PC-3 (cell line): ENCODE results near the gene PIKFYVE. TPM values are rescaled to one million over a fixed set of nuclear protein-coding genes. Genes with fewer than 3 reads are reported as not detected.

Experiments
- ATAC-seq: fragments of 200-7000 bp; cut with Tn5 transposase; 2 replicates; pipeline ENCODE4 v1.9.1; 2020; ENCODE audit warnings: mild to moderate bottlenecking, moderate library complexity
- BruUV-seq: library from RNA; stranded (reverse); fragments of 400-500 nt; replicated peaks from 2 replicates; lab custom pipeline; 2021; lab: Mats Ljungman, UMichigan
- CTCF ChIA-PET: fragments of 300-600 bp; sonication (Branson Sonifier 250); formaldehyde crosslinking; loops from one replicate; lab custom pipeline; 2022; ENCODE audit warnings: antibody characterized with exemption; lab: Charles Lee
- POLR2A ChIA-PET: fragments of 300-600 bp; sonication (Branson Sonifier 250); formaldehyde crosslinking; loops from one replicate; lab custom pipeline; 2022; ENCODE audit warnings: antibody characterized with exemption; ENCODE audit not compliant: unreplicated experiment; lab: Charles Lee
- DNase-seq: peaks from one replicate; pipeline ENCODE4 v3.0.0-alpha.2; 2015
- H2AFZ ChIP-seq: fragments of 300-600 bp; sonication (generic); 2 replicates; pipeline ENCODE4 v1.6.0; 2016; ENCODE audit warnings: antibody characterized with exemption, low read length
- H3F3A ChIP-seq: fragments of 300-600 bp; sonication (generic); one replicate; pipeline ENCODE4 v1.6.0; 2017; ENCODE audit warnings: antibody characterized with exemption, low read length, control low read depth, mild to moderate bottlenecking; ENCODE audit not compliant: unreplicated experiment
- H3K27ac ChIP-seq: fragments of 300-600 bp; sonication (generic); 2 replicates; pipeline ENCODE4 v1.5.1; 2016; ENCODE audit warnings: mild to moderate bottlenecking, low read length
- H3K27me3 ChIP-seq: fragments of 300-600 bp; sonication (generic); 2 replicates; pipeline ENCODE4 v1.6.1; 2016; ENCODE audit warnings: low read length, mixed read lengths
- H3K36me3 ChIP-seq: fragments of 300-600 bp; sonication (generic); 2 replicates; pipeline ENCODE4 v1.6.1; 2016; ENCODE audit warnings: low read depth, mixed run types, low read length, mixed read lengths
- H3K4me1 ChIP-seq: fragments of 300-600 bp; sonication (generic); 2 replicates; pipeline ENCODE4 v1.5.1; 2016; ENCODE audit warnings: low read length; ENCODE audit not compliant: insufficient read depth
- H3K4me2 ChIP-seq: fragments of 300-600 bp; sonication (generic); 2 replicates; pipeline ENCODE4 v1.6.0; 2016; ENCODE audit warnings: low read length
- H3K4me3 ChIP-seq: fragments of 300-600 bp; sonication (generic); 2 replicates; pipeline ENCODE4 v1.5.1; 2016; ENCODE audit warnings: mild to moderate bottlenecking, low read length, mixed read lengths
- H3K79me2 ChIP-seq: fragments of 300-600 bp; sonication (generic); 2 replicates; pipeline ENCODE4 v1.6.1; 2017; ENCODE audit warnings: low read length, mixed read lengths
- H3K9ac ChIP-seq: fragments of 300-600 bp; sonication (generic); 2 replicates; pipeline ENCODE4 v1.6.0; 2016; ENCODE audit warnings: mild to moderate bottlenecking, low read length
- H3K9me2 ChIP-seq: fragments of 300-600 bp; sonication (generic); replicated peaks from 2 replicates; pipeline ENCODE4 v1.6.1; 2016; ENCODE audit warnings: mixed run types, low read length, mixed read lengths
- H3K9me3 ChIP-seq: fragments of 300-600 bp; sonication (generic); 2 replicates; pipeline ENCODE4 v1.6.1; 2016; ENCODE audit warnings: low read length, mixed read lengths
- H4K20me1 ChIP-seq: fragments of 300-600 bp; sonication (generic); 2 replicates; pipeline ENCODE4 v1.6.1; 2016; ENCODE audit warnings: low read length, mixed read lengths
- CTCF ChIP-seq: fragments of 300-600 bp; sonication (generic); conservative IDR thresholded peaks from 2 replicates; pipeline ENCODE4 v1.5.1; 2017; ENCODE audit warnings: antibody characterized with exemption, low read depth, mild to moderate bottlenecking, low read length
- EZH2 ChIP-seq: fragments of 300-600 bp; sonication (generic); IDR thresholded peaks from one replicate; pipeline ENCODE4 v1.6.1; 2017; ENCODE audit warnings: antibody characterized with exemption, mild to moderate bottlenecking, low read length; ENCODE audit not compliant: unreplicated experiment
- EZH2phosphoT487 ChIP-seq: fragments of 300-600 bp; sonication (generic); IDR thresholded peaks from 2 replicates; pipeline ENCODE4 v1.6.1; 2018; ENCODE audit warnings: mild to moderate bottlenecking, antibody characterized with exemption, low read length, borderline replicate concordance
- intact Hi-C: fragments of 100-400 bp; cut with micrococcal nuclease; formaldehyde crosslinking; loops from 2 replicates; pipeline ENCODE4 v1.9.0; 2023
- total RNA-seq: library from RNA; depleted of rRNA; stranded (reverse); fragments of >200 nt; gene quantifications from 2 replicates; pipeline ENCODE4 v1.2.3, GENCODE V29; 2014

The PIKFYVE gene
- total RNA-seq, 1 experiment from 2014 or later = 18.8 TPM

GRCh38 chr2:208356846-208357574, 91.0 kb downstream of the PIKFYVE start:
- no peak overlapping the region for H3K4me2 ChIP-seq
- no peak overlapping the region for H3K4me3 ChIP-seq
- H3K27ac ChIP-seq = no peak overlapping the region
- BruUV-seq = TSS peak; percentile 5
- no peaks in the 10 kb centered on the region for H4K20me1 ChIP-seq
- no peak for ATAC-seq
- H3K9me2 ChIP-seq = no peaks in the 10 kb centered on the region
- no peaks in the 10 kb centered on the region for H3F3A ChIP-seq
- TF ChIP-seq EZH2phosphoT487 (no peak), CTCF (no peak), EZH2 (no peak)
- H3K9me3 ChIP-seq = no peaks in the 10 kb centered on the region
- H3K36me3 ChIP-seq = peaks cover 28% of the 10 kb centered on the region
- DNase-seq = no peak
- no peaks in the 10 kb centered on the region for H3K79me2 ChIP-seq
- H2AFZ ChIP-seq = no peak overlapping the region
- H3K4me1 ChIP-seq = no peaks in the 10 kb centered on the region
- intact Hi-C loops = no loop called here
- no peak overlapping the region for H3K9ac ChIP-seq
- H3K27me3 ChIP-seq = no peaks in the 10 kb centered on the region
- ChIA-PET POLR2A (no interaction called here), CTCF (interaction anchor here (0.7 kb wide), 1 partner anchor 14 kb away, joined by 3 read pairs; no protein-coding TSS in a partner anchor)

DNA sequence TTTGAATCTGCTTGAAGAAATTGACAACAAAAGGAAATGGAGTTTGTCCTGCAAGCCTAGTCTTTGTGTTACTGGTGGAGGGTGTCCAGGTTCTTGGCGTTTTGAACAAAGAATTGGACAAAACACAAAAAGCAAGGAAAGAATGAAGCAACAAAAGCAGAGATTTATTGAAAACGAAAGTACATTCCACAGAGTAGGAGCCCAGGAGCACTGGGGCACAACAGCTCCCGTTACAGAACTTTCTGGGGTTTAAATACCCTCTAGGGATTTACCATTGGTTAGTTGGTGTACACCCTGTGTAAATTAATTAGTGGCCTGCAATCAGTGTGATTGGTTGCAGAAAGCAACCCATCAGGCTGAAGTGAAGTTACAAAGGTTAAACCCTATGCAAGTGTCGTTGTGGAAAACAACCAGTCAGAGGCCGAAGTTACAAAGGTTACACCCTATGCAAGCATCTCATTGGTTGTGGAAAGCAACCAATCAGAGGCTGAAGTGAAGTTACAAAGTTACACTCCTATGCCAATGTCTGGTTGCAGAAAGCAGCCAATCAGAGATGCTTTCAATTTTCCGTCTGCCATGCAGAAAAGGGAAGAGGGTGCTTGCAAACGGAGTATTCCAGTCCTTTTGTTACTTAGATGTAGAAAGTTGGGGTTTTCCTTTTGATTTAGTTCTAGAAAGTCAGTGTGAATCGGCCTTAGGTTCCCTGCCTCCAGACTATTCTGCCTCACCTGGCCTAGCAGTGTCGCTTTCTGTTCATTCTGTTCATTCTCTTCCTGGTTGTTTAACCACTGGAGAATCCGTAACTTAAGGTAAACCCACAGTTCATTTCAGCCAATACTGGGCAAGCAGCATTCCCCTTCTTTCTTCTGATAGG, 92.9 kb downstream of the PIKFYVE start:
- no peak overlapping the region for H3K27ac ChIP-seq
- no peaks in the 10 kb centered on the region for H3K9me2 ChIP-seq
- H3K9me3 ChIP-seq = no peaks in the 10 kb centered on the region
- peaks cover 13% of the 10 kb centered on the region for H3K4me1 ChIP-seq
- ATAC-seq = no peak; the same call in 1 of the 2 replicates
- TF ChIP-seq CTCF (no peak), EZH2phosphoT487 (no peak), EZH2 (no peak)
- intact Hi-C loops = no loop called here
- H3K4me2 ChIP-seq = no peak overlapping the region
- no peaks in the 10 kb centered on the region for H4K20me1 ChIP-seq
- BruUV-seq = no TSS peak
- H3K9ac ChIP-seq = no peak overlapping the region
- ChIA-PET CTCF (no interaction called here), POLR2A (no interaction called here)
- no peaks in the 10 kb centered on the region for H3K79me2 ChIP-seq
- no peak overlapping the region for H2AFZ ChIP-seq
- H3K4me3 ChIP-seq = no peak overlapping the region
- no peak for DNase-seq
- H3F3A ChIP-seq = no peaks in the 10 kb centered on the region
- H3K27me3 ChIP-seq = no peaks in the 10 kb centered on the region
- peaks cover 16% of the 10 kb centered on the region for H3K36me3 ChIP-seq
